H1 (cell line): Measurements from ENCODE around the gene LRRC14B. TPM values are rescaled to one million over a fixed set of nuclear protein-coding genes. Genes with fewer than 3 reads are reported as not detected.

ENCODE experiments used
- ASH2L ChIP-seq: fragments of 200-600, 300-600 bp; sonication (generic); IDR thresholded peaks from one replicate; pipeline ENCODE4 v1.7.1; 2017; ENCODE audit warnings: low read length
- CEBPB ChIP-seq: IDR thresholded peaks from 2 replicates; pipeline ENCODE4 v1.6.1; 2012; ENCODE audit warnings: low read depth, low read length
- CHD1 ChIP-seq: IDR thresholded peaks from 2 replicates; pipeline ENCODE4 v1.6.1; 2012; ENCODE audit warnings: low read depth, low read length, improper control_type of control experiment
- CHD7 ChIP-seq: fragments of 300-600 bp; sonication (generic); IDR thresholded peaks from 2 replicates; pipeline ENCODE4 v1.7.1; 2012; ENCODE audit warnings: low read length, moderate library complexity, mild to moderate bottlenecking, inconsistent platforms; ENCODE audit not compliant: insufficient replicate concordance
- E2F6 ChIP-seq: IDR thresholded peaks from 2 replicates; pipeline ENCODE4 v1.6.1; 2012; ENCODE audit warnings: inconsistent platforms
- EGR1 ChIP-seq: IDR thresholded peaks from 2 replicates; pipeline ENCODE4 v1.6.1; 2011; ENCODE audit warnings: low read depth, low read length, borderline replicate concordance
- GABPA ChIP-seq: IDR thresholded peaks from 2 replicates; pipeline ENCODE4 v1.6.1; 2011; ENCODE audit warnings: mild to moderate bottlenecking, low read length, moderate library complexity, borderline replicate concordance; ENCODE audit not compliant: insufficient read depth
- KDM1A ChIP-seq: fragments of 200-600, 300-600 bp; sonication (generic); IDR thresholded peaks from 2 replicates; pipeline ENCODE4 v1.7.1; 2016; ENCODE audit warnings: mild to moderate bottlenecking, low read length, borderline replicate concordance
- MAFK ChIP-seq: IDR thresholded peaks from 2 replicates; pipeline ENCODE4 v1.6.1; 2012; ENCODE audit warnings: low read depth, mild to moderate bottlenecking, improper control_type of control experiment, low read length
- POLR2A ChIP-seq, 2 experiments: IDR thresholded peaks; 1 replicate in 1 of 2; 2 replicates in 1 of 2; pipeline ENCODE4 v1.6.1; 2011; ENCODE audit warnings: low read depth in 2 of 2, low read length in 2 of 2, mild to moderate bottlenecking in 2 of 2; ENCODE audit errors: control extremely low read depth in 1 of 2
- RAD21 ChIP-seq, 2 experiments: IDR thresholded peaks in 1 of 2; conservative IDR thresholded peaks in 1 of 2; 2 replicates each; pipeline ENCODE4 v1.6.1; 2011; ENCODE audit warnings: low read depth in 2 of 2, low read length in 2 of 2, improper control_type of control experiment in 1 of 2, inconsistent platforms in 1 of 2, mild to moderate bottlenecking in 1 of 2, moderate library complexity in 1 of 2
- SP4 ChIP-seq: IDR thresholded peaks from 2 replicates; pipeline ENCODE4 v1.6.1; 2012; ENCODE audit warnings: low read length, inconsistent platforms
- polyA plus RNA-seq, 7 experiments: library from polyadenylated mRNA; depleted of rRNA in 3 of 7; stranded (reverse) in 5 of 7; unstranded in 2 of 7; fragments of >200 nt in 5 of 7; fragments of 200-250 nt in 2 of 7; gene quantifications; 1 replicate in 5 of 7; 2 replicates in 1 of 7; 4 replicates in 1 of 7; pipeline versions ENCODE4 v1.2.1 to v1.2.3, GENCODE V29; 2011 to 2013; ENCODE audit warnings: missing spikeins in 2 of 7, mixed read lengths in 2 of 7
- total RNA-seq: library from RNA; stranded (reverse); fragmentation: NEBNext Ultra II Directional; extraction: Animal tissue kit (Norgen Biotek cat#: 25700); gene quantifications from 2 replicates; pipeline ENCODE4 v1.2.1, GENCODE V29; 2021

The LRRC14B gene
- total and polyA plus RNA-seq, 2 of the 8 experiments (the other 6 are each of a cell fraction or from before 2014, with no cell fraction given), result not detected

- TF ChIP-seq CHD7, result no peak
- TF ChIP-seq ASH2L, result no peak
- no peak for TF ChIP-seq E2F6
- TF ChIP-seq SP4, result no peak
- no peak for TF ChIP-seq POLR2A (IDR thresholded peaks at IDR 0.05; ENCODE audit: control extremely low read depth in 1 of 2, low read depth in 2 of 2, low read length in 2 of 2)
- TF ChIP-seq GABPA, result no peak
- TF ChIP-seq EGR1, result no peak
- no peak for TF ChIP-seq CEBPB
- no peak for TF ChIP-seq CHD1
- TF ChIP-seq RAD21 (IDR thresholded peaks at IDR 0.05 in 1 of 2, conservative IDR thresholded peaks at IDR 0.05 in 1 of 2; ENCODE audit: low read depth in 2 of 2, low read length in 2 of 2), result no peak
- no peak for TF ChIP-seq MAFK
- TF ChIP-seq KDM1A, result no peak
These were observed 27.1 kb upstream of the LRRC14B start (continued) for GRCh38 chr5:164244-164643.
